HEK293 (cell line): ENCODE measurements around the gene CBY1.

Source experiments
- CTCF ChIA-PET: fragments of 350-600 bp; formaldehyde crosslinking; extraction: SDS; loops from one replicate; lab custom pipeline; 2021; ENCODE audit warnings: antibody characterized with exemption; lab: Yijun Ruan, JAX
- POLR2A ChIA-PET: fragments of 300-600 bp; formaldehyde crosslinking; extraction: SDS; loops from one replicate; lab custom pipeline; 2020; ENCODE audit warnings: antibody characterized with exemption, inconsistent platforms; lab: Yijun Ruan, JAX
- H3K27ac ChIP-seq: fragments of 200-500 bp; sonication (Bioruptor generic); 2 replicates; pipeline ENCODE4 v1.5.1; 2014; ENCODE audit warnings: low read depth, low read length, control low read depth, inconsistent platforms; ENCODE audit errors: extremely low read depth
- H3K36me3 ChIP-seq, 2 experiments: fragments of 200-500 bp in 1 of 2; sonication (Bioruptor generic) in 1 of 2; 1 replicate in 1 of 2; 2 replicates in 1 of 2; pipeline ENCODE4 v1.5.1; 2014 to 2017; ENCODE audit warnings: inconsistent platforms in 2 of 2, low read length in 2 of 2; ENCODE audit not compliant: control insufficient read depth in 2 of 2, insufficient read depth in 1 of 2
- H3K4me1 ChIP-seq: fragments of 200-500 bp; sonication (Bioruptor generic); 2 replicates; pipeline ENCODE4 v1.5.1; 2014; ENCODE audit warnings: mild to moderate bottlenecking, low read length, inconsistent platforms; ENCODE audit not compliant: control insufficient read depth, insufficient read depth
- H3K4me3 ChIP-seq: 2 replicates; pipeline ENCODE4 v1.5.1; 2011; ENCODE audit warnings: low read depth, mild to moderate bottlenecking, control low read depth, low read length, moderate library complexity
- H3K9me3 ChIP-seq: fragments of 200-500 bp; sonication (Bioruptor generic); 2 replicates; pipeline ENCODE4 v1.5.1; 2014; ENCODE audit warnings: low read depth, low read length, inconsistent platforms; ENCODE audit not compliant: control insufficient read depth, insufficient read depth
- EGR2 ChIP-seq: fragments of 450-650 bp; formaldehyde crosslinking; IDR thresholded peaks from 2 replicates; pipeline ENCODE4 v1.5.1; 2016; ENCODE audit warnings: low read depth, missing biosample characterization, missing genetic modification characterization
- REPIN1 ChIP-seq: fragments of 450-650 bp; formaldehyde crosslinking; IDR thresholded peaks from 2 replicates; pipeline ENCODE4 v1.5.1; 2017; ENCODE audit warnings: missing biosample characterization, missing genetic modification characterization, low read depth
- SCRT1 ChIP-seq: fragments of 450-650 bp; formaldehyde crosslinking; IDR thresholded peaks from 2 replicates; pipeline ENCODE4 v1.5.1; 2016; ENCODE audit warnings: missing biosample characterization, missing genetic modification characterization, borderline replicate concordance
- SCRT2 ChIP-seq: fragments of 450-650 bp; formaldehyde crosslinking; IDR thresholded peaks from 2 replicates; pipeline ENCODE4 v1.5.1; 2016; ENCODE audit warnings: missing biosample characterization, missing genetic modification characterization
- ZBTB1 ChIP-seq: fragments of 450-650 bp; formaldehyde crosslinking; IDR thresholded peaks from 2 replicates; pipeline ENCODE4 v1.5.1; 2016; ENCODE audit warnings: missing biosample characterization, missing genetic modification characterization
- ZFHX2 ChIP-seq: fragments of 450-650 bp; formaldehyde crosslinking; conservative IDR thresholded peaks from 2 replicates; pipeline ENCODE4 v1.5.1; 2016; ENCODE audit warnings: missing biosample characterization, missing genetic modification characterization
- ZIC2 ChIP-seq: fragments of 450-650 bp; formaldehyde crosslinking; IDR thresholded peaks from 2 replicates; pipeline ENCODE4 v1.5.1; 2016; ENCODE audit warnings: missing biosample characterization, missing genetic modification characterization
- ZNF114 ChIP-seq: fragments of 450-650 bp; formaldehyde crosslinking; IDR thresholded peaks from 2 replicates; pipeline ENCODE4 v1.5.0; 2017; ENCODE audit warnings: missing biosample characterization, missing genetic modification characterization
- ZNF121 ChIP-seq: fragments of 450-650 bp; formaldehyde crosslinking; IDR thresholded peaks from 2 replicates; pipeline ENCODE4 v1.5.1; 2016; ENCODE audit warnings: missing biosample characterization, missing genetic modification characterization
- ZNF140 ChIP-seq: fragments of 450-650 bp; formaldehyde crosslinking; IDR thresholded peaks from 2 replicates; pipeline ENCODE4 v1.5.1; 2016; ENCODE audit warnings: missing biosample characterization, missing genetic modification characterization
- ZNF157 ChIP-seq: fragments of 450-650 bp; formaldehyde crosslinking; IDR thresholded peaks from 2 replicates; pipeline ENCODE4 v1.5.1; 2016; ENCODE audit warnings: missing biosample characterization, missing genetic modification characterization
- ZNF18 ChIP-seq: fragments of 450-650 bp; formaldehyde crosslinking; IDR thresholded peaks from 2 replicates; pipeline ENCODE4 v1.5.1; 2016; ENCODE audit warnings: missing biosample characterization, missing genetic modification characterization
- ZNF362 ChIP-seq: fragments of 450-650 bp; formaldehyde crosslinking; IDR thresholded peaks from 2 replicates; pipeline ENCODE4 v1.5.1; 2016; ENCODE audit warnings: missing biosample characterization, missing genetic modification characterization
- ZNF513 ChIP-seq: fragments of 450-650 bp; IDR thresholded peaks from 2 replicates; pipeline ENCODE4 v1.5.1; 2018; ENCODE audit warnings: missing biosample characterization, missing genetic modification characterization
- ZNF600 ChIP-seq: fragments of 450-650 bp; formaldehyde crosslinking; IDR thresholded peaks from 2 replicates; pipeline ENCODE4 v1.5.1; 2016; ENCODE audit warnings: missing biosample characterization, missing genetic modification characterization
- ZNF639 ChIP-seq: fragments of 450-650 bp; formaldehyde crosslinking; IDR thresholded peaks from 2 replicates; pipeline ENCODE4 v1.5.1; 2016; ENCODE audit warnings: missing biosample characterization, missing genetic modification characterization
- ZNF658 ChIP-seq: fragments of 450-650 bp; formaldehyde crosslinking; IDR thresholded peaks from 2 replicates; pipeline ENCODE4; 2016; ENCODE audit warnings: missing biosample characterization, missing genetic modification characterization
- ZNF660 ChIP-seq: fragments of 450-650 bp; IDR thresholded peaks from 2 replicates; pipeline ENCODE4 v1.5.1; 2018; ENCODE audit warnings: missing biosample characterization, mild to moderate bottlenecking, missing genetic modification characterization
- ZNF701 ChIP-seq: fragments of 450-650 bp; formaldehyde crosslinking; IDR thresholded peaks from 2 replicates; pipeline ENCODE4 v1.5.1; 2016; ENCODE audit warnings: missing biosample characterization, missing genetic modification characterization
- ZNF791 ChIP-seq: fragments of 450-650 bp; formaldehyde crosslinking; IDR thresholded peaks from 2 replicates; pipeline ENCODE4 v1.5.1; 2016; ENCODE audit warnings: missing biosample characterization, missing genetic modification characterization
- ZSCAN5A ChIP-seq: fragments of 450-650 bp; formaldehyde crosslinking; IDR thresholded peaks from 2 replicates; pipeline ENCODE4 v1.5.1; 2016; ENCODE audit warnings: missing biosample characterization, missing genetic modification characterization

The CBY1 gene

GRCh38 chr22:38713921-38714320 is 57.5 kb downstream of the CBY1 start (continued):
- TF ChIP-seq ZNF362 (tag by site-specific recombination) (no peak), ZNF660 (tag by site-specific recombination) (no peak), ZSCAN5A (tag by site-specific recombination) (no peak), ZNF157 (tag by site-specific recombination) (no peak), ZNF658 (tag by site-specific recombination) (no peak), ZFHX2 (peak; percentile 5), EGR2 (tag by site-specific recombination) (peak; percentile 30; the same call in 1 of the 2 replicates), ZNF140 (no peak), ZNF18 (tag by site-specific recombination) (no peak)
- TF ChIP-seq, all 188 proteins: peak for 2

GRCh38 chr22:38715176-38715764 is 58.8 kb downstream of the CBY1 start:
- POLR2A ChIA-PET, result interaction anchor here (1.4 to 2.7 kb wide), 2 partner anchors 9 to 19 kb away, joined by 3 to 17 read pairs; partner anchors contain the start of gene GTPBP1
- peak; percentile 52; the same call in 1 of the 2 replicates for TF ChIP-seq ZNF600
- peak; percentile 87 for TF ChIP-seq SCRT2 (tag by site-specific recombination)
- TF ChIP-seq EGR2 (tag by site-specific recombination), result no peak; the same call in 1 of the 2 replicates
- TF ChIP-seq ZBTB1 (tag by site-specific recombination), result no peak
- 0 out of 2 replicates have a peak, but pooled peaks have one; percentile 32 for TF ChIP-seq SCRT1 (tag by site-specific recombination)
- TF ChIP-seq ZIC2 (tag by site-specific recombination), result peak; percentile 92
- H3K4me1 ChIP-seq, result peaks cover 12% of the 10 kb centered on the region
- no peaks in the 10 kb centered on the region for H3K9me3 ChIP-seq
- CTCF ChIA-PET, result interaction anchor here (0.5 to 3.2 kb wide), 8 partner anchors 10 to 618 kb away, joined by 3 to 12 read pairs (median 3); no protein-coding TSS in a partner anchor
- H3K27ac ChIP-seq, result no peak overlapping the region
- H3K4me3 ChIP-seq, result no peak overlapping the region
- H3K36me3 ChIP-seq, result peaks cover 13 to 69% of the 10 kb centered on the region in 2 experiments; a peak in 2 of 3 replicates

GRCh38 chr22:38715852-38716251 is 59.4 kb downstream of the CBY1 start:
- H3K4me3 ChIP-seq, result no peak overlapping the region
- no peak overlapping the region for H3K27ac ChIP-seq
- POLR2A ChIA-PET, result interaction anchor here (2.7 kb wide), 1 partner anchor 10 kb away, joined by 17 read pairs; the partner anchor contains the start of gene GTPBP1
- peaks cover 12% of the 10 kb centered on the region for H3K4me1 ChIP-seq
- peaks cover 14 to 69% of the 10 kb centered on the region in 2 experiments; a peak in 2 of 3 replicates for H3K36me3 ChIP-seq
- no peaks in the 10 kb centered on the region for H3K9me3 ChIP-seq
- TF ChIP-seq ZNF513 (tag by site-specific recombination) (no peak), REPIN1 (no peak), ZNF791 (no peak), ZNF701 (tag by site-specific recombination) (no peak), ZNF639 (tag by site-specific recombination) (no peak), ZNF600 (no peak), ZNF121 (tag by site-specific recombination) (no peak), ZNF114 (tag by site-specific recombination) (no peak)
- TF ChIP-seq, all 188 proteins: peak for 0
- CTCF ChIA-PET, result interaction anchor here (0.5 to 3.2 kb wide), 8 partner anchors 8 to 1811 kb away, joined by 3 to 12 read pairs (median 3); no protein-coding TSS in a partner anchor
